Right atrium auricular region (tissue), 2 donors: ENCODE data around the gene HOXB4. TPM values are rescaled to one million over a fixed set of nuclear protein-coding genes. Genes with fewer than 3 reads are reported as not detected.
"Not testable (repeated sequence)": the region's sequence is repeated elsewhere in the genome, so short reads cannot be mapped to it uniquely, and the experiment has no call there.

Experiments
- DNase-seq: peaks from one replicate; pipeline ENCODE4 v3.0.0-alpha.2; 2019; ENCODE audit warnings: low spot score
- H3K27ac ChIP-seq, 2 donors: fragments of 200-600 bp; sonication (generic); 1 replicate in 1 of 2; 2 replicates in 1 of 2; pipeline ENCODE4 v1.5.1; 2016 to 2019
- H3K27me3 ChIP-seq, 2 donors: fragments of 200-600 bp; sonication (generic); one replicate each; pipeline versions ENCODE4 v1.5.1 to v1.6.0; 2017 to 2019
- H3K36me3 ChIP-seq: fragments of 200-600 bp; sonication (generic); one replicate; pipeline ENCODE4 v1.5.1; 2016
- H3K4me1 ChIP-seq, 2 donors: fragments of 200-600 bp; sonication (generic); one replicate each; pipeline versions ENCODE4 v1.5.1 to v1.6.0; 2017 to 2019
- H3K4me3 ChIP-seq, 2 donors: fragments of 200-600 bp; sonication (generic); 1 replicate in 1 of 2; 2 replicates in 1 of 2; pipeline ENCODE4 v1.5.1; 2017 to 2019; ENCODE audit warnings: mild to moderate bottlenecking in 1 of 2, moderate library complexity in 1 of 2
- H3K9me3 ChIP-seq, 2 donors: fragments of 200-600 bp; sonication (generic); one replicate each; pipeline ENCODE4 v1.5.1; 2019
- CTCF ChIP-seq, 2 donors: fragments of 200-600 bp; sonication (generic); IDR thresholded peaks; one replicate each; pipeline ENCODE4 v1.5.1; 2019; ENCODE audit warnings: antibody characterized with exemption in 2 of 2
- total RNA-seq, 2 donors: library from RNA; depleted of rRNA; stranded (reverse); fragments of >200 nt; gene quantifications; one replicate each; pipeline ENCODE4 v1.1.0, GENCODE V29; 2016

Gene HOXB4
- total RNA-seq, 2 donors from 2014 or later = 0.52 to 1.0 TPM

- H3K27me3 ChIP-seq = peaks cover 3 to 10% of the 10 kb centered on the region in 2 donors
- H3K27ac ChIP-seq = peak overlapping the region; percentile 83 to 90
- no peaks in the 10 kb centered on the region for H3K9me3 ChIP-seq
- H3K4me3 ChIP-seq = peak overlapping the region; percentile 48 to 57
- DNase-seq = no peak
- peaks cover 0 to 30% of the 10 kb centered on the region in 2 donors for H3K4me1 ChIP-seq
- no peaks in the 10 kb centered on the region for H3K36me3 ChIP-seq
- peak in 1 of 2 donors; percentile 11 for TF ChIP-seq CTCF (IDR thresholded peaks at IDR 0.05)
Measured at GRCh38 chr17:48541577-48542113, 36.5 kb downstream of the HOXB4 start.

- no peaks in the 10 kb centered on the region for H3K9me3 ChIP-seq
- H3K27me3 ChIP-seq = peaks cover 3 to 10% of the 10 kb centered on the region in 2 donors
- TF ChIP-seq CTCF (IDR thresholded peaks at IDR 0.05) = no peak
- H3K4me1 ChIP-seq = peaks cover 0 to 30% of the 10 kb centered on the region in 2 donors
- H3K36me3 ChIP-seq = no peaks in the 10 kb centered on the region
- no peak for DNase-seq
- H3K4me3 ChIP-seq = peak overlapping the region; percentile 48 to 57
- peak overlapping the region; percentile 83 to 90 for H3K27ac ChIP-seq
Measured at GRCh38 chr17:48541036-48541576, 37.0 kb downstream of the HOXB4 start.

- no peaks in the 10 kb centered on the region for H3K36me3 ChIP-seq
- no peak overlapping the region for H3K4me3 ChIP-seq
- no peak overlapping the region for H3K27ac ChIP-seq
- DNase-seq = no peak
- H3K27me3 ChIP-seq = peaks cover 3 to 10% of the 10 kb centered on the region in 2 donors
- no peaks in the 10 kb centered on the region for H3K9me3 ChIP-seq
- peaks cover 0 to 24% of the 10 kb centered on the region in 2 donors for H3K4me1 ChIP-seq
- no peak for TF ChIP-seq CTCF (IDR thresholded peaks at IDR 0.05)
Measured at GRCh38 chr17:48540213-48540612, 37.9 kb downstream of the HOXB4 start.

GRCh38 chr17:48539177-48539576, 39.0 kb downstream of the HOXB4 start:
- H3K27ac ChIP-seq = no peak overlapping the region
- H3K36me3 ChIP-seq = no peaks in the 10 kb centered on the region
- H3K27me3 ChIP-seq = peaks cover 3 to 4% of the 10 kb centered on the region in 2 donors
- no peak for TF ChIP-seq CTCF (IDR thresholded peaks at IDR 0.05)
- peaks cover 0 to 19% of the 10 kb centered on the region in 2 donors for H3K4me1 ChIP-seq
- H3K4me3 ChIP-seq = no peak overlapping the region
- no peaks in the 10 kb centered on the region for H3K9me3 ChIP-seq
- no peak for DNase-seq

- Histone ChIP-seq H3K27ac (no peak overlapping the region), H3K4me3 (no peak overlapping the region), H3K27me3 (peaks cover 0 to 3% of the 10 kb centered on the region in 2 donors), H3K36me3 (no peaks in the 10 kb centered on the region), H3K4me1 (peaks cover 0 to 9% of the 10 kb centered on the region in 2 donors), H3K9me3 (no peaks in the 10 kb centered on the region)
- TF ChIP-seq CTCF (IDR thresholded peaks at IDR 0.05) = no peak
- no peak for DNase-seq
Measured at GRCh38 chr17:48537316-48537715, 40.8 kb downstream of the HOXB4 start.

- H3K27ac ChIP-seq, H3K4me3 ChIP-seq, H3K4me1 ChIP-seq, DNase-seq, H3K27me3 ChIP-seq, H3K36me3 ChIP-seq, H3K9me3 ChIP-seq: not testable (repeated sequence)
Measured at GRCh38 chr17:48535793-48536559, 42.2 kb downstream of the HOXB4 start.
